ENCODE results near the gene PEAK1. TPM values are rescaled to one million over a fixed set of nuclear protein-coding genes. Genes with fewer than 3 reads are reported as not detected.

The PEAK1 gene
- polyA plus RNA-seq, 1 donor (not counting 4 experiments of a cell fraction or from before 2014, with no cell fraction given), result 5.9 TPM

GRCh38 chr15:77119446-77119845 is 300.5 kb downstream of the PEAK1 start:
- no peak for TF ChIP-seq EZH2 (IDR thresholded peaks at IDR 0.05; ENCODE audit: low read length)
- TF ChIP-seq, protein P1, sequence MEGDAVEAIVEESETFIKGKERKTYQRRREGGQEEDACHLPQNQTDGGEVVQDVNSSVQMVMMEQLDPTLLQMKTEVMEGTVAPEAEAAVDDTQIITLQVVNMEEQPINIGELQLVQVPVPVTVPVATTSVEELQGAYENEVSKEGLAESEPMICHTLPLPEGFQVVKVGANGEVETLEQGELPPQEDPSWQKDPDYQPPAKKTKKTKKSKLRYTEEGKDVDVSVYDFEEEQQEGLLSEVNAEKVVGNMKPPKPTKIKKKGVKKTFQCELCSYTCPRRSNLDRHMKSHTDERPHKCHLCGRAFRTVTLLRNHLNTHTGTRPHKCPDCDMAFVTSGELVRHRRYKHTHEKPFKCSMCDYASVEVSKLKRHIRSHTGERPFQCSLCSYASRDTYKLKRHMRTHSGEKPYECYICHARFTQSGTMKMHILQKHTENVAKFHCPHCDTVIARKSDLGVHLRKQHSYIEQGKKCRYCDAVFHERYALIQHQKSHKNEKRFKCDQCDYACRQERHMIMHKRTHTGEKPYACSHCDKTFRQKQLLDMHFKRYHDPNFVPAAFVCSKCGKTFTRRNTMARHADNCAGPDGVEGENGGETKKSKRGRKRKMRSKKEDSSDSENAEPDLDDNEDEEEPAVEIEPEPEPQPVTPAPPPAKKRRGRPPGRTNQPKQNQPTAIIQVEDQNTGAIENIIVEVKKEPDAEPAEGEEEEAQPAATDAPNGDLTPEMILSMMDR (optimal IDR thresholded peaks at IDR 0.05 in 1 of 3, IDR thresholded peaks at IDR 0.05 in 1 of 3, conservative IDR thresholded peaks at IDR 0.05 in 1 of 3; ENCODE audit: extremely low read depth in 1 of 3, insufficient read depth in 2 of 3, low read length in 3 of 3), result no peak
- Histone ChIP-seq H3K4me3 (ENCODE audit: control insufficient read depth in 2 of 3, extremely low read depth in 1 of 3, insufficient read depth in 2 of 3, low read depth in 1 of 3, low read length in 3 of 3) (no peak overlapping the region), H3K27ac (ENCODE audit: control insufficient read depth, insufficient read depth, low read length) (no peak overlapping the region), H3K9me3 (ENCODE audit: control insufficient read depth, low read depth, low read length) (no peaks in the 10 kb centered on the region), H2AFZ (ENCODE audit: control insufficient read depth, low read length) (no peak overlapping the region), H4K20me1 (ENCODE audit: control insufficient read depth, extremely low read depth, insufficient read depth, low read length) (no peaks in the 10 kb centered on the region), H3K9ac (ENCODE audit: control insufficient read depth, extremely low read depth, insufficient read depth, low read length) (no peak overlapping the region), H3K79me2 (ENCODE audit: control insufficient read depth, insufficient read depth, low read length) (no peaks in the 10 kb centered on the region), H3K36me3 (ENCODE audit: control insufficient read depth in 2 of 2, extremely low read depth in 1 of 2, insufficient read depth in 2 of 2, low read length in 2 of 2) (no peaks in the 10 kb centered on the region), H3K4me1 (ENCODE audit: control insufficient read depth, extremely low read depth, insufficient read depth, low read length) (no peaks in the 10 kb centered on the region), H3K4me2 (ENCODE audit: control insufficient read depth, extremely low read depth, insufficient read depth, low read depth, low read length) (no peak overlapping the region), H3K27me3 (ENCODE audit: control insufficient read depth, extremely low read depth, insufficient read depth, low read length) (no peaks in the 10 kb centered on the region), H3K9me1 (ENCODE audit: control insufficient read depth, extremely low read depth, insufficient read depth, low read length) (no peaks in the 10 kb centered on the region)
- dilution Hi-C loops (cut with MboI; ENCODE audit: extremely low pct_ligation_motif_present, low sequenced_read_pairs), result no loop called here
- DNase-seq (ENCODE audit: low read depth, low spot score) (no peak), FAIRE-seq (no peak)

DNA sequence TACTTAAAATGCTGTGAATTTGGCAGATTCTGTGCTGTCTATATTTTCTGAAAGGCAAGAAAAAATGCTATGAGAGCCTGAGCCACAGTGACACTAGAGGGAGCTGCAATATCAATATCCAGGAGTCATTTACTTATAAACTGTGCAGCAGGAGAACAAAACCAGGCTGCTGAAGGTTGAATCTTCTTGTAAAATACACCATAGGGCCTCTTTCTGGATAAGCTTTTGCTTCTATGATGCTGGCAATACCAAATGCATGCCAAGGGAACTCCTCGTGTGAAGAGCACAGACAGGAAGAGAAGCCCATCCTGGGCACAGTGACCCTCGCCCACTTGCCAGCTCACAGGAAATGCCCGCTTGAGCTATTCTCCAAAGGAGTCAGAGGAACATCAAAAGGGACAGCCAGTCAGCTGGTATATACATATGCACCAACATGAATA is 301.0 kb downstream of the PEAK1 start:
- FAIRE-seq, result no peak
- dilution Hi-C loops (cut with MboI; ENCODE audit: extremely low pct_ligation_motif_present, low sequenced_read_pairs), result no loop called here
- H2AFZ ChIP-seq (ENCODE audit: control insufficient read depth, low read length), result no peak overlapping the region

More for the DNA sequence above, 301.0 kb downstream of the PEAK1 start:
- no peak for DNase-seq (ENCODE audit: low read depth, low spot score)
- Histone ChIP-seq H3K27me3 (ENCODE audit: control insufficient read depth, extremely low read depth, insufficient read depth, low read length) (no peaks in the 10 kb centered on the region), H3K79me2 (ENCODE audit: control insufficient read depth, insufficient read depth, low read length) (no peaks in the 10 kb centered on the region), H3K27ac (ENCODE audit: control insufficient read depth, insufficient read depth, low read length) (no peak overlapping the region), H3K9me3 (ENCODE audit: control insufficient read depth, low read depth, low read length) (no peaks in the 10 kb centered on the region), H3K4me3 (ENCODE audit: control insufficient read depth in 2 of 3, extremely low read depth in 1 of 3, insufficient read depth in 2 of 3, low read depth in 1 of 3, low read length in 3 of 3) (no peak overlapping the region), H4K20me1 (ENCODE audit: control insufficient read depth, extremely low read depth, insufficient read depth, low read length) (no peaks in the 10 kb centered on the region), H3K4me2 (ENCODE audit: control insufficient read depth, extremely low read depth, insufficient read depth, low read depth, low read length) (no peak overlapping the region), H3K9me1 (ENCODE audit: control insufficient read depth, extremely low read depth, insufficient read depth, low read length) (no peaks in the 10 kb centered on the region), H3K4me1 (ENCODE audit: control insufficient read depth, extremely low read depth, insufficient read depth, low read length) (no peaks in the 10 kb centered on the region), H3K36me3 (ENCODE audit: control insufficient read depth in 2 of 2, extremely low read depth in 1 of 2, insufficient read depth in 2 of 2, low read length in 2 of 2) (no peaks in the 10 kb centered on the region), H3K9ac (ENCODE audit: control insufficient read depth, extremely low read depth, insufficient read depth, low read length) (no peak overlapping the region)
- TF ChIP-seq EZH2 (IDR thresholded peaks at IDR 0.05; ENCODE audit: low read length), result no peak
- TF ChIP-seq, protein P1 (optimal IDR thresholded peaks at IDR 0.05 in 1 of 3, IDR thresholded peaks at IDR 0.05 in 1 of 3, conservative IDR thresholded peaks at IDR 0.05 in 1 of 3; ENCODE audit: extremely low read depth in 1 of 3, insufficient read depth in 2 of 3, low read length in 3 of 3), result peak in 2 of 3 experiments; percentile 59 to 66

All from keratinocyte (primary cell).